Fibroblast of lung (primary cell): Measurements from ENCODE around the gene EPHB3. TPM values are rescaled to one million over a fixed set of nuclear protein-coding genes. Genes with fewer than 3 reads are reported as not detected.

Experiments used
- DNase-seq, 2 donors: peaks; one replicate each; pipeline versions ENCODE4 v3.0.0 to v3.0.0-alpha.2; 2010; ENCODE audit warnings: low read depth in 2 of 2
- H2AFZ ChIP-seq: 2 replicates; pipeline ENCODE4 v1.5.1; 2012; ENCODE audit warnings: low read length, control low read depth, inconsistent platforms
- H3K27ac ChIP-seq: 2 replicates; pipeline ENCODE4 v1.5.1; 2011; ENCODE audit warnings: low read length, control low read depth; ENCODE audit not compliant: insufficient read depth
- H3K27me3 ChIP-seq: 2 replicates; pipeline ENCODE4 v1.5.1; 2011; ENCODE audit warnings: mild to moderate bottlenecking, low read length; ENCODE audit not compliant: control insufficient read depth, insufficient read depth
- H3K36me3 ChIP-seq: 2 replicates; pipeline ENCODE4 v1.5.1; 2011; ENCODE audit warnings: low read length; ENCODE audit not compliant: control insufficient read depth, insufficient read depth
- H3K4me1 ChIP-seq: 2 replicates; pipeline ENCODE4 v1.5.1; 2011; ENCODE audit warnings: low read length; ENCODE audit not compliant: control insufficient read depth, insufficient read depth; ENCODE audit errors: extremely low read depth
- H3K4me2 ChIP-seq: 2 replicates; pipeline ENCODE4 v1.5.1; 2011; ENCODE audit warnings: low read length, control low read depth; ENCODE audit not compliant: insufficient read depth; ENCODE audit errors: extremely low read depth
- H3K4me3 ChIP-seq, 4 experiments: fragments of 200-600 bp in 1 of 4; sonication (generic) in 1 of 4; replicated peaks in 1 of 4; 2 replicates each; pipeline ENCODE4 v1.5.1; 2011 to 2016; ENCODE audit warnings: low read length in 4 of 4, low read depth in 3 of 4, mild to moderate bottlenecking in 3 of 4, control low read depth in 2 of 4, inconsistent platforms in 1 of 4, mixed read lengths in 1 of 4; ENCODE audit not compliant: insufficient read depth in 1 of 4; ENCODE audit errors: control extremely low read depth in 1 of 4
- H3K79me2 ChIP-seq: 2 replicates; pipeline ENCODE4 v1.5.1; 2012; ENCODE audit warnings: mild to moderate bottlenecking, low read length, inconsistent platforms; ENCODE audit not compliant: control insufficient read depth, insufficient read depth
- H3K9ac ChIP-seq: 2 replicates; pipeline ENCODE4 v1.5.1; 2011; ENCODE audit warnings: mild to moderate bottlenecking, low read length, control low read depth; ENCODE audit not compliant: insufficient read depth
- H3K9me3 ChIP-seq: 2 replicates; pipeline ENCODE4 v1.5.1; 2012; ENCODE audit warnings: low read depth, low read length; ENCODE audit not compliant: control insufficient read depth, insufficient read depth
- H4K20me1 ChIP-seq: 2 replicates; pipeline ENCODE4 v1.5.1; 2011; ENCODE audit warnings: low read length; ENCODE audit not compliant: control insufficient read depth, insufficient read depth; ENCODE audit errors: extremely low read depth
- CTCF ChIP-seq, 2 donors: IDR thresholded peaks in 1 of 2; conservative IDR thresholded peaks in 1 of 2; 1 replicate in 1 of 2; 2 replicates in 1 of 2; pipeline ENCODE4 v1.5.1; 2011 to 2012; ENCODE audit warnings: low read length in 2 of 2, control low read depth in 1 of 2, inconsistent platforms in 1 of 2, low read depth in 1 of 2, mild to moderate bottlenecking in 1 of 2
- EZH2 ChIP-seq: IDR thresholded peaks from 2 replicates; pipeline ENCODE4 v1.5.1; 2012; ENCODE audit warnings: low read length, control low read depth, mild to moderate bottlenecking; ENCODE audit errors: missing control alignments
- polyA plus RNA-seq, 2 donors: library from polyadenylated mRNA; depleted of rRNA in 1 of 2; stranded (reverse) in 1 of 2; unstranded in 1 of 2; fragments of >200 nt; gene quantifications; 2 replicates each; pipeline ENCODE4 v1.2.1, GENCODE V29; 2011 to 2012; ENCODE audit warnings: missing spikeins in 1 of 2
- total RNA-seq: library from RNA; depleted of rRNA; stranded (reverse); fragments of >200 nt; gene quantifications from 2 replicates; pipeline ENCODE4 v1.2.1, GENCODE V29; 2014

EPHB3 gene
- total and polyA plus RNA-seq, 2 donors (not counting 1 experiment from before 2014, with no cell fraction given), result 1.6 to 7.6 TPM

- H3K27me3 ChIP-seq, result peaks cover 40% of the 10 kb centered on the region
Measured at GRCh38 chr3:184600685-184601377, 39.2 kb downstream of the EPHB3 start.

GRCh38 chr3:184601576-184602371 lies 40.2 kb downstream of the EPHB3 start:
- H3K4me3 ChIP-seq, result no peak overlapping the region
- H3K4me1 ChIP-seq, result no peaks in the 10 kb centered on the region
- no peaks in the 10 kb centered on the region for H3K79me2 ChIP-seq
- TF ChIP-seq EZH2 (no peak), CTCF (conservative IDR thresholded peaks at IDR 0.05 in 1 of 2, IDR thresholded peaks at IDR 0.05 in 1 of 2; ENCODE audit: low read depth in 1 of 2, low read length in 2 of 2) (no peak)
- H3K9me3 ChIP-seq, result no peaks in the 10 kb centered on the region
- H3K4me2 ChIP-seq, result no peak overlapping the region
- no peak overlapping the region for H2AFZ ChIP-seq
- no peaks in the 10 kb centered on the region for H4K20me1 ChIP-seq
- peaks cover 43% of the 10 kb centered on the region for H3K27me3 ChIP-seq
- DNase-seq, result no peak
- no peak overlapping the region for H3K27ac ChIP-seq
- H3K36me3 ChIP-seq, result no peaks in the 10 kb centered on the region
- no peak overlapping the region for H3K9ac ChIP-seq

More at GRCh38 chr3:184600685-184601377, 39.2 kb downstream of the EPHB3 start:
- Histone ChIP-seq H2AFZ (no peak overlapping the region), H4K20me1 (no peaks in the 10 kb centered on the region), H3K4me1 (no peaks in the 10 kb centered on the region), H3K79me2 (no peaks in the 10 kb centered on the region), H3K4me3 (no peak overlapping the region), H3K9me3 (no peaks in the 10 kb centered on the region), H3K36me3 (no peaks in the 10 kb centered on the region), H3K4me2 (no peak overlapping the region), H3K9ac (no peak overlapping the region), H3K27ac (no peak overlapping the region)
- TF ChIP-seq EZH2 (no peak), CTCF (conservative IDR thresholded peaks at IDR 0.05 in 1 of 2, IDR thresholded peaks at IDR 0.05 in 1 of 2; ENCODE audit: low read depth in 1 of 2, low read length in 2 of 2) (no peak)
- DNase-seq, result no peak

GRCh38 chr3:184602372-184603150 lies 41.0 kb downstream of the EPHB3 start:
- no peak overlapping the region for H3K4me3 ChIP-seq
- H3K36me3 ChIP-seq, result no peaks in the 10 kb centered on the region
- no peak for DNase-seq
- no peak overlapping the region for H3K9ac ChIP-seq
- no peaks in the 10 kb centered on the region for H4K20me1 ChIP-seq
- no peaks in the 10 kb centered on the region for H3K79me2 ChIP-seq
- peaks cover 43% of the 10 kb centered on the region for H3K27me3 ChIP-seq
- no peaks in the 10 kb centered on the region for H3K4me1 ChIP-seq
- H3K4me2 ChIP-seq, result no peak overlapping the region
- H3K9me3 ChIP-seq, result no peaks in the 10 kb centered on the region
- H3K27ac ChIP-seq, result no peak overlapping the region
- TF ChIP-seq CTCF (conservative IDR thresholded peaks at IDR 0.05 in 1 of 2, IDR thresholded peaks at IDR 0.05 in 1 of 2; ENCODE audit: low read depth in 1 of 2, low read length in 2 of 2) (no peak), EZH2 (peak; percentile 83)
- H2AFZ ChIP-seq, result no peak overlapping the region
